ENCODE data around the gene ULBP2.
"Not testable (repeated sequence)": the region's sequence is repeated elsewhere in the genome, so short reads cannot be mapped to it uniquely, and the experiment has no call there.

ULBP2 gene

GRCh38 chr6:149927025-149927424 is 14.8 kb upstream of the ULBP2 start:
- not testable (repeated sequence) for DNase-seq (ENCODE audit: low read depth)

GRCh38 chr6:149929422-149929821 is 12.4 kb upstream of the ULBP2 start:
- DNase-seq (ENCODE audit: low read depth), result no peak

- no peak for DNase-seq (ENCODE audit: low read depth)
Measured at GRCh38 chr6:149931501-149931900, 10.3 kb upstream of the ULBP2 start.

GRCh38 chr6:149933036-149933435 is 8.8 kb upstream of the ULBP2 start:
- no peak for DNase-seq (ENCODE audit: low read depth)

- DNase-seq (ENCODE audit: low read depth), result no peak
Measured at GRCh38 chr6:149933461-149933860, 8.4 kb upstream of the ULBP2 start.

- DNase-seq (ENCODE audit: low read depth), result peak; percentile 66
Measured at GRCh38 chr6:149934249-149935156, 7.3 kb upstream of the ULBP2 start.

GRCh38 chr6:149935246-149935645 is 6.6 kb upstream of the ULBP2 start:
- DNase-seq (ENCODE audit: low read depth), result no peak

GRCh38 chr6:149935668-149936067 is 6.1 kb upstream of the ULBP2 start:
- no peak for DNase-seq (ENCODE audit: low read depth)

- no peak for DNase-seq (ENCODE audit: low read depth)
Measured at GRCh38 chr6:149936743-149937142, 5.1 kb upstream of the ULBP2 start.

GRCh38 chr6:149938013-149938570 is 3.7 kb upstream of the ULBP2 start:
- DNase-seq (ENCODE audit: low read depth), result not testable (repeated sequence)

GRCh38 chr6:149938571-149939355 is 3.1 kb upstream of the ULBP2 start:
- DNase-seq (ENCODE audit: low read depth), result no peak

- no peak for DNase-seq (ENCODE audit: low read depth)
Measured at GRCh38 chr6:149939356-149939648, 2.5 kb upstream of the ULBP2 start.

GRCh38 chr6:149939909-149940671 is 1.7 kb upstream of the ULBP2 start:
- DNase-seq (ENCODE audit: low read depth), result no peak

- no peak for DNase-seq (ENCODE audit: low read depth)
Measured at GRCh38 chr6:149940672-149940982, 1.2 kb upstream of the ULBP2 start.

GRCh38 chr6:149942461-149942829 is 631 bp downstream of the ULBP2 start:
- DNase-seq (ENCODE audit: low read depth), result no peak

- DNase-seq (ENCODE audit: low read depth), result not testable (repeated sequence)
Measured at GRCh38 chr6:149943321-149943720, 1.5 kb downstream of the ULBP2 start.

GRCh38 chr6:149945276-149945675 is 3.5 kb downstream of the ULBP2 start:
- DNase-seq (ENCODE audit: low read depth), result not testable (repeated sequence)

- DNase-seq (ENCODE audit: low read depth), result not testable (repeated sequence)
Measured at GRCh38 chr6:149946631-149947030, 4.8 kb downstream of the ULBP2 start.

- not testable (repeated sequence) for DNase-seq (ENCODE audit: low read depth)
Measured at GRCh38 chr6:149947533-149947932, 5.7 kb downstream of the ULBP2 start.

- DNase-seq (ENCODE audit: low read depth), result no peak
Measured at GRCh38 chr6:149948011-149948410, 6.2 kb downstream of the ULBP2 start.

- DNase-seq (ENCODE audit: low read depth), result no peak
Measured at GRCh38 chr6:149948616-149949015, 6.8 kb downstream of the ULBP2 start.

GRCh38 chr6:149950423-149950822 is 8.6 kb downstream of the ULBP2 start:
- no peak for DNase-seq (ENCODE audit: low read depth)
